T-helper 22 cell (primary cell): ENCODE results near the gene TIMP2.

ENCODE experiments used
- DNase-seq: peaks from one replicate; pipeline ENCODE4 v3.0.0-alpha.2; 2020; ENCODE audit warnings: low read depth

TIMP2 gene

DNA sequence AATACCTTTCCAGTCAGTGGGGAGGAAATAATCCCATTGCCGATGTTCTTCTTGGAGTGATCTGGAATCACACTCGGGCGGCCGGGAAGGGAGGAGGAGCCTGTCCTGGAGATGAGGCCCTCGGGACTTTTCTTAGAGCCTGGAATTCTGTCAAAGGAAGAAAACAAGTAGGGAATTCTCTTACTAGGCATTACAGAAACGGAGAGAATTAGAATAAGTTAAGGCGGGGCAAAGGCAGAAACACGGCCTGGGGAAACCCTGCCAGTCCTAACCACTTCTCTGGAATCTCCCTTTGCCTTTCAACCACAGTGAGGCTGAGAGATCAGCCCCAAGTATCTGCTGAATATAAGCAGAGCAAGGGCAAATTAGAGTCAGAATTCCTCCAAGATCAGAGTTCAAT is 112.3 kb downstream of the TIMP2 start:
- DNase-seq = peak; percentile 17

GRCh38 chr17:78808163-78808562 is 117.0 kb downstream of the TIMP2 start:
- DNase-seq = no peak

DNA sequence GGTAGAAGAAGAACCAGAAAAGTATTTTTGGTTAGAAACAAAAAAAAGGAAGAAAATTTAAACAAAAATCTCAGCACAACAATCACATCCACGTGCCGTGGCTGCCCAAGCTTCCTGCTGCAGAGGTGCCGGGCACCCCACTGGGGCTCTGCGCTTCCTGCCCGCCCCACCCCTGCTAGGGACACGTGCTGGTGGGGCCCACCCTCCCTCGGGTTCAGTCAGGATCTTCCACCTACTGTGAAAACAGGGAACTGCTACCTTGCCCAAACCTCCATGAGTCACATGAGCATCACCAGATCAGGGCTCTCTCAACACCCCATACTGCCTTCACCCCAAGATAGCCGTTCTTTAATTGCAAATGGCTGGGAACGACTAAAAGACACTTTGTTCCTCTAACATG is 118.7 kb downstream of the TIMP2 start:
- DNase-seq = peak; percentile 79

DNA sequence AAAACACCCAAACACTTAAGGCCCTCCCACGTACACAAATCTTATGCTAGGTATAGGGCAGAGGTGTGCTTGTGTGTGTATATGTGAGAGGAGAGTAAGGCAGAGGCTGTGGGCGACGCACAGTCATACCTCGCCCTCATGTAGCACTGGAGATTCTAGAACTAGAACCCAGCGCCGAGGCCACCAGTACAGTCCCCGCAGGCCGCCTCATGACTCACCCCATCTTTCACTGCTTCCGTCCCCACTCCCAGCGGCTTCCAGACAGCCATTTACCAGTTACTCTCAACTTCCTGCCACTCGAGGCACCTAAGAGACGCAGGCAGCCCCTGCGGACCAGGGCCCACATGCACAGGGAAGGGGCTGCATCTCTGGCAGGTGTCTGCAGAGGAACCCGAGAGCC is 119.9 kb downstream of the TIMP2 start:
- DNase-seq = peak; percentile 83

GRCh38 chr17:78804777-78805176 is 120.4 kb downstream of the TIMP2 start:
- DNase-seq = peak; percentile 29

DNA sequence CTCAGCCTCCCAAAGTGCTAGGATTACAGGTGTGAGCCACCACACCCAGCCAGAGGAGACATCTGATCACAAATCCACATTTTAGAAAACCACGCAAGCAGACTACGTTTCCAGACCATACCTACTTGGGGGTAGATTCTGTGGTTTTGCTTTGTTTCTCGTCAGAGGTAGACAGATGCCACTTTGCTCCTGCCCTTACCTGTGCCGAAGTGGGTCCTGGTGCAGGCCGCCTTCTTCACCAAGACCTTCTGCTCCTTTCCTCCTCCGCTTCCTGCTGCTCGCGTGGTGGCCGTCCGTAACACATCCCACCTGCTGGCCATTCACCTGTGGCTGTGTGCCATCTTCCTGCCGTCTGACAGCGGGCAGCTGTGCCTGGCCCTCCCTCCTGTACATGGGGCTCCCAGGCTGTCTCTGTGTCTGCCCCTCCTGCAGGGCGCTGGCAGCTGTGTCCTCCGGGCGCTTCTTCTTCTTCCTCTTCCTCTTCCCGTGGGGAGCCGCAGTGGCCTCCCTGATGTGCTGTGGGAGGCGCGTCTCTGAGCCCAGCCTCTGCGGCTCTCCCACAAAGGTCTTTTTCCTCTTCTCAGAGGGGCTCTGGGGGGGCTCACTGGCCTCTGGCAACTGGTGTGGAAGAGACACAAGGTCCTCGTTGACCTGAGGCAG is 121.9 kb downstream of the TIMP2 start:
- peak; percentile 19 for DNase-seq
